ENCODE measurements around the gene ZNF407.

GRCh38 chr18:74874351-74874750 lies 276.7 kb downstream of the ZNF407 start:
- TF ChIP-seq, protein P1, sequence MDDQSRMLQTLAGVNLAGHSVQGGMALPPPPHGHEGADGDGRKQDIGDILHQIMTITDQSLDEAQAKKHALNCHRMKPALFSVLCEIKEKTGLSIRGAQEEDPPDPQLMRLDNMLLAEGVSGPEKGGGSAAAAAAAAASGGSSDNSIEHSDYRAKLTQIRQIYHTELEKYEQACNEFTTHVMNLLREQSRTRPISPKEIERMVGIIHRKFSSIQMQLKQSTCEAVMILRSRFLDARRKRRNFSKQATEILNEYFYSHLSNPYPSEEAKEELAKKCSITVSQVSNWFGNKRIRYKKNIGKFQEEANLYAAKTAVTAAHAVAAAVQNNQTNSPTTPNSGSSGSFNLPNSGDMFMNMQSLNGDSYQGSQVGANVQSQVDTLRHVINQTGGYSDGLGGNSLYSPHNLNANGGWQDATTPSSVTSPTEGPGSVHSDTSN (CRISPR knock-in tag; IDR thresholded peaks at IDR 0.05), result no peak
- TF ChIP-seq CTCF (tag by site-specific recombination; IDR thresholded peaks at IDR 0.05) (no peak), ZNF138 (tag by site-specific recombination; IDR thresholded peaks at IDR 0.05; ENCODE audit: borderline replicate concordance) (no peak), ZBTB10 (tag by site-specific recombination; IDR thresholded peaks at IDR 0.05) (no peak), ZNF747 (tag by site-specific recombination; IDR thresholded peaks at IDR 0.05) (no peak), ZNF155 (tag by site-specific recombination; IDR thresholded peaks at IDR 0.05) (no peak), REPIN1 (tag by site-specific recombination; IDR thresholded peaks at IDR 0.05; ENCODE audit: low read depth) (no peak), TCF7L2 (IDR thresholded peaks at IDR 0.05; ENCODE audit: borderline replicate concordance, low read depth, low read length) (no peak), BCL11A (tag by site-specific recombination; IDR thresholded peaks at IDR 0.05; ENCODE audit: low read depth) (no peak), KLF7 (tag by site-specific recombination; IDR thresholded peaks at IDR 0.05; ENCODE audit: borderline replicate concordance) (no peak), SP2 (tag by site-specific recombination; IDR thresholded peaks at IDR 0.05) (no peak)
- TF ChIP-seq, protein P2, sequence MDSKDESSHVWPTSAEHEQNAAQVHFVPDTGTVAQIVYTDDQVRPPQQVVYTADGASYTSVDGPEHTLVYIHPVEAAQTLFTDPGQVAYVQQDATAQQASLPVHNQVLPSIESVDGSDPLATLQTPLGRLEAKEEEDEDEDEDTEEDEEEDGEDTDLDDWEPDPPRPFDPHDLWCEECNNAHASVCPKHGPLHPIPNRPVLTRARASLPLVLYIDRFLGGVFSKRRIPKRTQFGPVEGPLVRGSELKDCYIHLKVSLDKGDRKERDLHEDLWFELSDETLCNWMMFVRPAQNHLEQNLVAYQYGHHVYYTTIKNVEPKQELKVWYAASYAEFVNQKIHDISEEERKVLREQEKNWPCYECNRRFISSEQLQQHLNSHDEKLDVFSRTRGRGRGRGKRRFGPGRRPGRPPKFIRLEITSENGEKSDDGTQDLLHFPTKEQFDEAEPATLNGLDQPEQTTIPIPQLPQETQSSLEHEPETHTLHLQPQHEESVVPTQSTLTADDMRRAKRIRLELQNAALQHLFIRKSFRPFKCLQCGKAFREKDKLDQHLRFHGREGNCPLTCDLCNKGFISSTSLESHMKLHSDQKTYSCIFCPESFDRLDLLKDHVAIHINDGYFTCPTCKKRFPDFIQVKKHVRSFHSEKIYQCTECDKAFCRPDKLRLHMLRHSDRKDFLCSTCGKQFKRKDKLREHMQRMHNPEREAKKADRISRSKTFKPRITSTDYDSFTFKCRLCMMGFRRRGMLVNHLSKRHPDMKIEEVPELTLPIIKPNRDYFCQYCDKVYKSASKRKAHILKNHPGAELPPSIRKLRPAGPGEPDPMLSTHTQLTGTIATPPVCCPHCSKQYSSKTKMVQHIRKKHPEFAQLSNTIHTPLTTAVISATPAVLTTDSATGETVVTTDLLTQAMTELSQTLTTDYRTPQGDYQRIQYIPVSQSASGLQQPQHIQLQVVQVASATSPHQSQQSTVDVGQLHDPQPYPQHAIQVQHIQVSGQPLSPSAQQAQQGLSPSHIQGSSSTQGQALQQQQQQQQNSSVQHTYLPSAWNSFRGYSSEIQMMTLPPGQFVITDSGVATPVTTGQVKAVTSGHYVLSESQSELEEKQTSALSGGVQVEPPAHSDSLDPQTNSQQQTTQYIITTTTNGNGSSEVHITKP (tag by site-specific recombination; IDR thresholded peaks at IDR 0.05), result no peak
- TF ChIP-seq, protein P3, sequence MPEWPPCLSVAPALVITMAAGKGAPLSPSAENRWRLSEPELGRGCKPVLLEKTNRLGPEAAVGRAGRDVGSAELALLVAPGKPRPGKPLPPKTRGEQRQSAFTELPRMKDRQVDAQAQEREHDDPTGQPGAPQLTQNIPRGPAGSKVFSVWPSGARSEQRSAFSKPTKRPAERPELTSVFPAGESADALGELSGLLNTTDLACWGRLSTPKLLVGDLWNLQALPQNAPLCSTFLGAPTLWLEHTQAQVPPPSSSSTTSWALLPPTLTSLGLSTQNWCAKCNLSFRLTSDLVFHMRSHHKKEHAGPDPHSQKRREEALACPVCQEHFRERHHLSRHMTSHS (tag by site-specific recombination; IDR thresholded peaks at IDR 0.05), result no peak
- TF ChIP-seq, protein P4, sequence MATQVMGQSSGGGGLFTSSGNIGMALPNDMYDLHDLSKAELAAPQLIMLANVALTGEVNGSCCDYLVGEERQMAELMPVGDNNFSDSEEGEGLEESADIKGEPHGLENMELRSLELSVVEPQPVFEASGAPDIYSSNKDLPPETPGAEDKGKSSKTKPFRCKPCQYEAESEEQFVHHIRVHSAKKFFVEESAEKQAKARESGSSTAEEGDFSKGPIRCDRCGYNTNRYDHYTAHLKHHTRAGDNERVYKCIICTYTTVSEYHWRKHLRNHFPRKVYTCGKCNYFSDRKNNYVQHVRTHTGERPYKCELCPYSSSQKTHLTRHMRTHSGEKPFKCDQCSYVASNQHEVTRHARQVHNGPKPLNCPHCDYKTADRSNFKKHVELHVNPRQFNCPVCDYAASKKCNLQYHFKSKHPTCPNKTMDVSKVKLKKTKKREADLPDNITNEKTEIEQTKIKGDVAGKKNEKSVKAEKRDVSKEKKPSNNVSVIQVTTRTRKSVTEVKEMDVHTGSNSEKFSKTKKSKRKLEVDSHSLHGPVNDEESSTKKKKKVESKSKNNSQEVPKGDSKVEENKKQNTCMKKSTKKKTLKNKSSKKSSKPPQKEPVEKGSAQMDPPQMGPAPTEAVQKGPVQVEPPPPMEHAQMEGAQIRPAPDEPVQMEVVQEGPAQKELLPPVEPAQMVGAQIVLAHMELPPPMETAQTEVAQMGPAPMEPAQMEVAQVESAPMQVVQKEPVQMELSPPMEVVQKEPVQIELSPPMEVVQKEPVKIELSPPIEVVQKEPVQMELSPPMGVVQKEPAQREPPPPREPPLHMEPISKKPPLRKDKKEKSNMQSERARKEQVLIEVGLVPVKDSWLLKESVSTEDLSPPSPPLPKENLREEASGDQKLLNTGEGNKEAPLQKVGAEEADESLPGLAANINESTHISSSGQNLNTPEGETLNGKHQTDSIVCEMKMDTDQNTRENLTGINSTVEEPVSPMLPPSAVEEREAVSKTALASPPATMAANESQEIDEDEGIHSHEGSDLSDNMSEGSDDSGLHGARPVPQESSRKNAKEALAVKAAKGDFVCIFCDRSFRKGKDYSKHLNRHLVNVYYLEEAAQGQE (tag by site-specific recombination; IDR thresholded peaks at IDR 0.05), result no peak

Measured in HEK293 (cell line).